Frontal cortex (tissue), 4 donors: ENCODE data around the gene SH3PXD2A. TPM values are rescaled to one million over a fixed set of nuclear protein-coding genes. Genes with fewer than 3 reads are reported as not detected.
"Not testable (repeated sequence)": the region's sequence is repeated elsewhere in the genome, so short reads cannot be mapped to it uniquely, and the experiment has no call there.

Source experiments
- DNase-seq, 2 donors: peaks; one replicate each; pipeline ENCODE4 v3.0.0; 2012; ENCODE audit warnings: low spot score in 2 of 2
- FAIRE-seq: peaks from 2 replicates; lab custom pipeline; 2012; peaks lifted over from hg19 to GRCh38; lab: Jason Lieb, UNC
- total RNA-seq: library from RNA; depleted of rRNA; stranded (reverse); fragments of >200 nt; gene quantifications from one replicate; pipeline ENCODE4 v1.2.3, GENCODE V29; 2014
- donor health status: control.
- donor health status: control.
- donor health status: control.

Gene SH3PXD2A
- total RNA-seq, 1 donor from 2014 or later, result 6.1 TPM

- DNase-seq (no peak), FAIRE-seq (no peak)
Observed at GRCh38 chr10:103646304-103646703, 209.1 kb downstream of the SH3PXD2A start.

DNA sequence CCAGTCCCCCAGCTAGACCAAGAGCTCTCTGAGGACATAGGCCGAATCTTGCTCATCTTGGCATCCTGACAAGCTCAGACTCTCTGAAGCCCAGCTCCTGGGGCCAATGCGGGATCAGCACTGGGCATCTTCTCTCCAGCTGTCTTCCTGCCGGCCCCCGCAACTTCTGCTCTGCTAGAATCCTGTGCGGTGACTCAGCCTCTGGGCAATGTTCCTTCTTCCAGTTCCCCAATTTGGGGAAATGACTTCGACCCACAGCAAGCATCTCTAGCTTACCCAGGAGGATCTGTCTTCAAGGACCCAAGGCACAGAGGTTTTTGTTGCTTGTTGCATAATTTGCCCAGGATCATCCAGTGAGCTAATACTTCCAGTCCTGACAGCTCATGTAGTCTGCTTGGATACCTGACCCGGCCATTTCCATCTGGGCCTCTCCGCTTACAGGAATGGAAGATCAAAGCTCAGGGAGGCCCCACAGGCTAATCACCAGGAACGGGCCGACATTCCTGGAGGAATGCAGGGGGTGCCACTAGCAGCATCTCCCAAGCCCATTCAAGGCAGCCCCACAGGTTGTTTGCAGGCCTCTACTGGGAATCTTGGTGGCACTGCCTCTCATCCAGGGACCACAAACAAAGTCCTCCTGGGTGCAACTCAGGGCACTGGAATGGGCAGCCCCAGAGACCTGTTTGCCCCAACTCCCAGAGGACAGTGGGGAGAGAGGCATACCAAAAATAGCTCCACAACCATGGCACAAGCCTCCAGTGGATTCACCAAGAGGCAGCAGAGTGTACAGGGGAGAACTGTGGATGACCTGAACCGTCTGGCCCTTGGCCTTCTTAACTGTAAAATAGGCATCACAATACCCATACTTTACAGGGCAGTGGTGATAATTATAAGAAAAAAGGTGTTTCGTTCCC is 210.0 kb downstream of the SH3PXD2A start:
- DNase-seq (peak in 1 of 2 donors; percentile 64), FAIRE-seq (no peak)

DNA sequence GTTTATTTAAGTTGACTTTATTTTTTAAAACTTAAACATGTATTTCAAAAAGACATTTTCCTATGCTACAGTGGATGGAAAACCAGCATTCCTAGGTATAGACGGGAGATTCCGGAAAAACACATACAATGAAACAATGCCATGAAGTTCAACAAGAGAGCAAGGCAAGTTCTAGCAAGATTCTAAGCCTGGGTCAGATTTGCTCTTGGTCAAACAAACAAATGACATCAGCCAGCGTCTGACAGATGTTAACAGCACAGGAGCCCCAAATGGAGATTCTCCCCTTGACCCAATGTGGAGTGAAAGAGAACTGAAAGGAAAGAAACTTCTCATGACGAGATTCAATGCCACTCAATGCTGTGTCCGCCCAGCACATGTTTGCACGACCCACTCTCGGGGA is 212.0 kb downstream of the SH3PXD2A start:
- DNase-seq (no peak), FAIRE-seq (no peak)

- FAIRE-seq (no peak), DNase-seq (no peak)
Observed at GRCh38 chr10:103641326-103641725, 214.1 kb downstream of the SH3PXD2A start.

DNA sequence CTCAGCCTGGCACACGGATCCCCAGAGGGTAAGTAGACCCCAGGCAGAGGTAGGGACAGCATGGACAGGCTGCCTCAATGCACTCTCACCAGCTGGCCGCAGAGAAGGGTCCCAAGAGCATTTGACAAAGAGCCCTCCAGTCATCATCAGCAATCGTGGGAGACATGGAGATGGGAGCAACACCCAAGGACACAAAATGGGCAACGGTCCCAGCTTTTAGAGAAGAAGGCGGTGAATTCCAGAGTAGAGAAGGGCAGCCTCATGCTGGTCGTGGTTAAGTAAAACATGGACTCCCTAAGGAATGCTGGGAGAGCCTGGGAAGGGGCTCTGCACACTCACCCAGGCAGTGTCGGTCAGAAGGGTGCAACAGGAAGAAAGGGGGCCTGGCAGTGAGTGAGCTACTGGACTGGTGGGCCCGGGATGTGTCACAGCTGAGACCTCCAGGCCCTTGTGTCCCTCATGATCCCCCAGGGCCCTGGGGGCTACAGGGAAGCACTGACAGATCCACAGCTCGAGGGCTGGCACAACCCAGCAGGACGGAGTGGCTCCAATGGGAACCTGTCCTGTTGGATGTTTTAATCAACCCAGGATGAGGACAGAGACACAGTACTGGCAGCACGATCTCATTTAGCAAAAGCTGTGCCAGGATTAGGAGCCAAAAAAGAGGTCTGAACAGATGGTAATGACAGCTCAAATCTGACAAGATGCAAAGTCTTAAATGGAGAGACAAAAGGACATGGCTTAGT is 214.8 kb downstream of the SH3PXD2A start:
- no peak for FAIRE-seq

GRCh38 chr10:103638948-103639347 is 216.4 kb downstream of the SH3PXD2A start:
- no peak for FAIRE-seq
- DNase-seq, result no peak

More for the DNA sequence above, 214.8 kb downstream of the SH3PXD2A start:
- DNase-seq, result no peak

- no peak for FAIRE-seq
Observed at GRCh38 chr10:103637927-103638557, 217.3 kb downstream of the SH3PXD2A start.

DNA sequence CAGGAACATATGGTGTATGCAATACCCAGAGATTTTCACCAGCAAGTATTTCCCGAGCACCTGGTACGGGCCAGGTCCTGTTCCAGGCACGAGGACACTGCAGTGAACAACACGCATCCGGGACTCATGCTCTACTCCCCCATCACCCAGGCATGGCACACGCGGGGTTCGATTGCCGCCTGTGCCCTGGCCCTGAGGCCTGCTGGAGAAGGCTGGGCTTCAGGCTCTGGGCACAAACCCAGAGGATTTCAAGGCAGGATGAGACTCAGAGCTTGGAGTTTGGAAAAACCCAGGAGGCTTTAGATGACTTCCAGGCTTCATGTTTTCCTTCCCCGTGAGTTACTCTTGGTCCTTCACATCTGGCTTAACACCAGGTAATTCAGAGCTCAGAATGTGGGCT is 218.4 kb downstream of the SH3PXD2A start:
- FAIRE-seq (no peak), DNase-seq (no peak)

More at GRCh38 chr10:103637927-103638557, 217.3 kb downstream of the SH3PXD2A start:
- no peak for DNase-seq

- FAIRE-seq, result no peak
Observed at GRCh38 chr10:103636492-103636891, 218.9 kb downstream of the SH3PXD2A start.

DNA sequence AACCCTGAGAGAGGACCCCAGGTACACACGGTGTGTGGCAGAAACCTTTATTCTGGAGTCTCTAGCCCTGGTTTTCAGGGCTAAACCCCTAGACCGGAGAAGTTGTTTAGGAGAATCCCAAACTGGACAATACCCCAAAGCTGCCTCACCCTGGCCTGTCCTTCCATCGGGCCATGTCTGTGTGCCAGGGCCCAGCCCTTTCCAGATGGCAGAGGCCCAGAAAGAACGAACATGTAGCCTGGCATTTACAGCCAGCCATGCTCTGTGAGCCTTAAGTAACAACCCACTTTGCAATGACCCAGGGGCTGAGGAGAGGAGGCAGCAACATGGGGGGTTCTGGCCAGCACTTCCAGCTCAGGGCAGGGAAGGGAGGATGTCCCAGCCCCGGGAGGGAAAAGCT is 219.8 kb downstream of the SH3PXD2A start:
- FAIRE-seq (no peak), DNase-seq (no peak)

More at GRCh38 chr10:103636492-103636891, 218.9 kb downstream of the SH3PXD2A start:
- no peak for DNase-seq

DNA sequence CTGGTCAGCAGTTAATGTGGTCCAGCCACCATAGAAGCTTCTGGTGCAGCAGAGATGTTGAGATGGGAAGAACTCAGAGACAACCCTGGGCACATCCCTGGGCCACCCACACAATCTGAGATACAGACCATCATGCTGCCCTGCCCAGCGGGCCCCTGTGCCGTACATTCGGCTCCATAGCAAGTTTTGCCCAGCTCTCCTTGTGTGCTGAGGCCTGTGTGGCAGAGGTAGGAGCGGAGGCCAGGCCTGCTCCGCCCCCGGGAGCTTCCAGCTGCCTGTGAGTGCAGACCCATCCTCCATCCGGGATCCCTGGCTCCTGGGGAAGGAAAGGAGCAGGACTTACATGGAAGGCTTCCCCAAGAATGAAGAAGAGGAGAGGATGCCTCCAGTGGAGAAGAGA is 221.5 kb downstream of the SH3PXD2A start:
- DNase-seq (no peak), FAIRE-seq (no peak)

DNA sequence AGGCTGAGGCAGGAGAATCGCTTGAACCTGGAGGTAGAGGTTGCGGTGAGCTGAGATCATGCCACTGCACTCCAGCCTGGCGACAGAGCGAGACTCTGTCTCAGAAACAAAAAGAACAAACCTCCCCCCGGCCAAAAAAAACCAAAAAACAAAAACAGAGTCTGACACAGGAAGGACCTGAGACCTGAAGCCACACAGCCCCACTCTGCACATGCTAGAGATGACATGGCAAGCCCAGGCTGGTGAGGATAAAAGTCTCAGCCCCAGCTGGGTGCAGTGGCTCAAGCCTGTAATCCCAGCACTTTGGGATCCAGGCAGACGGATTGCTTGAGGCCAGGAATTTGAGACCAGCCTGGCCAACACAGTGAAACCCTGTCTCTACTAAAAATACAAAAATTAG is 222.5 kb downstream of the SH3PXD2A start:
- not testable (repeated sequence) for DNase-seq, FAIRE-seq

- no peak for DNase-seq
- no peak for FAIRE-seq
Observed at GRCh38 chr10:103632247-103632642, 223.1 kb downstream of the SH3PXD2A start.

- FAIRE-seq, result no peak
Observed at GRCh38 chr10:103630156-103630555, 225.2 kb downstream of the SH3PXD2A start.

DNA sequence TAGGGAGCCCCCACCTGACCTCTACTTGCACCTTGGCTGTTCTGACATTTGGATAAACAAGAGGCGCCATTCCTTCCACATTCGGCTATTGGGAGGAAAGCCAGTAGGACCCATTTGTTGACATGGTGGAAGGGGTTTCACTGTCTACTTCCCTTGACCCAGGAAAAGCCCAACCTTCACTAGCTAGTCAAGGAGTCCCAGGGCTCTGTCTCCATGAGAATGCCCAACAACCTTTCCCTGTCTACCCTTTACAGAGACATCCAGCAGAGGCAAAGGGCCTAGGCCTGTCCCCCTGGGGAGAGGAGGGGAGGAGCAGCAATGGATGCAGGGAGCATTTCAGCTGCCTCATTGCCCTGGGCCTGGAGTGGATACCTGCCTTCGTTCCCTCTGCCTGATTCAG is 225.8 kb downstream of the SH3PXD2A start:
- DNase-seq (no peak), FAIRE-seq (no peak)

More at GRCh38 chr10:103630156-103630555, 225.2 kb downstream of the SH3PXD2A start:
- no peak for DNase-seq

DNA sequence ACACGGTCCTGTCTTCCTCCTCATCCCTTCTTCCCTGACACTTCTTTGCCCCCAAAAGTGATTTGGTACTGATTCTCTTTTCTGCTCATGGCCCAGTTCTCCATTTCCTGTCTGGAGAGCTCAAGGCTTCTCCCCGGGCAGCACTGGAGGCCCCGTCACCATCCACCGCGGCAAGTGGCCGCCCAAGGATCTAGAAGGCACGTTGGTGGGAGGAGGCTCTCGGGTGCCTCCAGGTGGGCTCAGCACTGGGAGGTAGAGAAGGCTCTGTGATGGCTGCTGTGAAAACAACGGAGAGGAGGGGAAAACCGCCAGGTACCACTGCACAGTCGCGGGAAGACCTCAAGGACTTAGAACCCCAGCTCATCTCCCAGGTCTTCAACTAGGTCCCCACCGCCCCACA is 227.5 kb downstream of the SH3PXD2A start:
- no peak for DNase-seq
- FAIRE-seq, result no peak

DNA sequence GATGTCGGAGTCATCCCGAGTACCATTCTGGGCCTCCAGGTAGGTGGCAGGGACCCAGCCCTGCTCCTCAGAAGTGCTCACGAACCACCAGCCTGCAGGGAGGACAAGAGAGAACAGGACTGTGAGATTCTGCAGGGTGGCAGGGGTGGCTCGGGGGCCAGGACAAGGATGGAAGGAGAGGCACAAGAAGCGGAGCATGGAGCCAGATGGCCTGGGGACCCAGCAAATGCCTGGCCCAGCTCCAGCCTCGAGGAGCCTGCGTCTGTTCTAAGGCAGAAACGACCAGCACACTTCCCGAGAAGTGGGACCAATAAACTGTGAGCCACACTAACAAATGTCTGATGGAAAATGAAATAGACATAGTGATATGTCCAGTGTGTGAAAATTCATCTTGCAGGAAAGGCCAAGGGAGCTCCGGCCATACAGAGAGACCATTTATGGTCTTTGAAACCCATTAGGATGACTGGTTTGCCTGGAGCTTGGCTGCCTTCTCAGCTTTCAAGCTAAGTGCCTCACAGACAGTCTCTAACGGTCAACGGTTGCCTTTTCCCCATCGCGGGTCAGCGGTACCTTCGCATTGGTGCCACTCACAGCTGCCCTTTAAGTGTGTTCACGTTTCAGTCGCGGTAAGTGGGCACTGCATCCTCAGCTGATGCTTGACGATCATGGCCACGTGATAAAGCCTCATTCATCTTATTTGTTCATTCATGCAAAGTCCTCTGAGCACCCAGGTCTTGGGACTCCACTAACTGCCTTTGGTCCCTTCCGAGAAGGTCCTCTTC is 228.1 kb downstream of the SH3PXD2A start:
- DNase-seq (no peak), FAIRE-seq (no peak)

GRCh38 chr10:103626178-103626577 is 229.2 kb downstream of the SH3PXD2A start:
- FAIRE-seq (no peak), DNase-seq (no peak)

GRCh38 chr10:103622935-103623574 is 232.3 kb downstream of the SH3PXD2A start:
- no peak for DNase-seq

More at GRCh38 chr10:103622935-103623574, 232.3 kb downstream of the SH3PXD2A start:
- FAIRE-seq, result no peak
